GM19395 (cell line): Measurements from ENCODE around the gene SEMA3E.
A peak's percentile ranks its signal among the peaks of the same experiment; 100 is the strongest.
"Not testable (repeated sequence)": the region's sequence is repeated elsewhere in the genome, so short reads cannot be mapped to it uniquely, and the experiment has no call there.

Experiments
- ATAC-seq: cut with Tn5 transposase; IDR thresholded peaks from one replicate; pipeline ENCODE4 v1.9.1; 2021; ENCODE audit warnings: mild to moderate bottlenecking, moderate library complexity; ENCODE audit not compliant: unreplicated experiment

SEMA3E gene

GRCh38 chr7:83562960-83563359 is 86.0 kb downstream of the SEMA3E start:
- no peak for ATAC-seq

- no peak for ATAC-seq
Measured at GRCh38 chr7:83562289-83562688, 86.7 kb downstream of the SEMA3E start.

- ATAC-seq = no peak
Measured at GRCh38 chr7:83559887-83560286, 89.1 kb downstream of the SEMA3E start.

GRCh38 chr7:83552556-83552955 is 96.4 kb downstream of the SEMA3E start:
- ATAC-seq = not testable (repeated sequence)

GRCh38 chr7:83550100-83550499 is 98.8 kb downstream of the SEMA3E start:
- no peak for ATAC-seq

GRCh38 chr7:83548250-83548649 is 100.7 kb downstream of the SEMA3E start:
- peak; percentile 3 for ATAC-seq

- ATAC-seq = peak; percentile 89
Measured at GRCh38 chr7:83547526-83547925, 101.4 kb downstream of the SEMA3E start.

- ATAC-seq = no peak
Measured at GRCh38 chr7:83546586-83546985, 102.4 kb downstream of the SEMA3E start.

- ATAC-seq = no peak
Measured at GRCh38 chr7:83541187-83541960, 107.6 kb downstream of the SEMA3E start.

- no peak for ATAC-seq
Measured at GRCh38 chr7:83534488-83534887, 114.5 kb downstream of the SEMA3E start.

GRCh38 chr7:83532219-83532618 is 116.7 kb downstream of the SEMA3E start:
- ATAC-seq = no peak

GRCh38 chr7:83531766-83532165 is 117.2 kb downstream of the SEMA3E start:
- ATAC-seq = no peak

GRCh38 chr7:83528925-83529423 is 120.0 kb downstream of the SEMA3E start:
- no peak for ATAC-seq

- ATAC-seq = no peak
Measured at GRCh38 chr7:83524277-83525075, 124.5 kb downstream of the SEMA3E start.

GRCh38 chr7:83520726-83521125 is 128.2 kb downstream of the SEMA3E start:
- no peak for ATAC-seq

GRCh38 chr7:83519240-83519639 is 129.7 kb downstream of the SEMA3E start:
- ATAC-seq = no peak

- ATAC-seq = no peak
Measured at GRCh38 chr7:83517035-83517700, 131.8 kb downstream of the SEMA3E start.

GRCh38 chr7:83514977-83515376 is 134.0 kb downstream of the SEMA3E start:
- no peak for ATAC-seq

GRCh38 chr7:83509255-83510021 is 139.5 kb downstream of the SEMA3E start:
- ATAC-seq = no peak

GRCh38 chr7:83504330-83504729 is 144.6 kb downstream of the SEMA3E start:
- ATAC-seq = no peak

- ATAC-seq = no peak
Measured at GRCh38 chr7:83502636-83503035, 146.3 kb downstream of the SEMA3E start.
